ENCODE results near the gene RUNX2.

DNA sequence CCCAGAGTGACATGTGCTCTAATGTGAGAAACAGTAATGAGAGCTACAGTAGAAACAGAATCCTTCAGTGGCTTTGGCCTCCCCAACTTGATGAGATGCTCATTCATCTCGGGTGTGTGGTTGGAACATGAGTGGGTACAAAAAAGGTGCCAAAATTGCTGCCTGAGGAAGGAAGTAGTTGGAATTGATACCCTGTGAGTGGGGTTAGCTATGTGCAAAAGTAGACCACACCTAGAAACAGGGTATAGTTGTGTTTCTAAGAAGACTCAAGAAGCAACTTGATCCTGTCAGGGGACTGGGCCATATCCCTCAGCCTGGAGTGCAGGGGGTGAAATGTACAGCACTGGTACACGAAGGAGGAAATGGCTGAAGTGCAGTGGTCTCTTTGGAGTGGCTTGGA lies 256.0 kb downstream of the RUNX2 start:
- TF ChIP-seq SMAD3 (CRISPR knock-in tag; conservative IDR thresholded peaks at IDR 0.05) = no peak
- no peak for TF ChIP-seq SUPT5H (IDR thresholded peaks at IDR 0.05)
- no peak for TF ChIP-seq NR1H2 (CRISPR knock-in tag; IDR thresholded peaks at IDR 0.05)
- no peak for TF ChIP-seq KLF16 (IDR thresholded peaks at IDR 0.05)
- no peak for TF ChIP-seq ELF1 (tag; IDR thresholded peaks at IDR 0.05)
- TF ChIP-seq, protein P1, sequence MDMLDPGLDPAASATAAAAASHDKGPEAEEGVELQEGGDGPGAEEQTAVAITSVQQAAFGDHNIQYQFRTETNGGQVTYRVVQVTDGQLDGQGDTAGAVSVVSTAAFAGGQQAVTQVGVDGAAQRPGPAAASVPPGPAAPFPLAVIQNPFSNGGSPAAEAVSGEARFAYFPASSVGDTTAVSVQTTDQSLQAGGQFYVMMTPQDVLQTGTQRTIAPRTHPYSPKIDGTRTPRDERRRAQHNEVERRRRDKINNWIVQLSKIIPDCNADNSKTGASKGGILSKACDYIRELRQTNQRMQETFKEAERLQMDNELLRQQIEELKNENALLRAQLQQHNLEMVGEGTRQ (CRISPR knock-in tag; IDR thresholded peaks at IDR 0.05) = no peak
- TF ChIP-seq, protein P2, sequence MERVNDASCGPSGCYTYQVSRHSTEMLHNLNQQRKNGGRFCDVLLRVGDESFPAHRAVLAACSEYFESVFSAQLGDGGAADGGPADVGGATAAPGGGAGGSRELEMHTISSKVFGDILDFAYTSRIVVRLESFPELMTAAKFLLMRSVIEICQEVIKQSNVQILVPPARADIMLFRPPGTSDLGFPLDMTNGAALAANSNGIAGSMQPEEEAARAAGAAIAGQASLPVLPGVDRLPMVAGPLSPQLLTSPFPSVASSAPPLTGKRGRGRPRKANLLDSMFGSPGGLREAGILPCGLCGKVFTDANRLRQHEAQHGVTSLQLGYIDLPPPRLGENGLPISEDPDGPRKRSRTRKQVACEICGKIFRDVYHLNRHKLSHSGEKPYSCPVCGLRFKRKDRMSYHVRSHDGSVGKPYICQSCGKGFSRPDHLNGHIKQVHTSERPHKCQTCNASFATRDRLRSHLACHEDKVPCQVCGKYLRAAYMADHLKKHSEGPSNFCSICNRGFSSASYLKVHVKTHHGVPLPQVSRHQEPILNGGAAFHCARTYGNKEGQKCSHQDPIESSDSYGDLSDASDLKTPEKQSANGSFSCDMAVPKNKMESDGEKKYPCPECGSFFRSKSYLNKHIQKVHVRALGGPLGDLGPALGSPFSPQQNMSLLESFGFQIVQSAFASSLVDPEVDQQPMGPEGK (CRISPR knock-in tag; IDR thresholded peaks at IDR 0.05; ENCODE audit: borderline replicate concordance) = no peak

Measured in K562 (cell line).